Sigmoid colon (tissue), 4 donors: ENCODE results near the gene NEK6.

Experiments used
- EP300 ChIP-seq, 4 donors: sonication (generic); formaldehyde crosslinking; IDR thresholded peaks; one replicate each; pipeline ENCODE4 v1.6.1; 2017; ENCODE audit warnings: antibody characterized with exemption in 4 of 4
- POLR2A ChIP-seq, 2 donors: fragments of 450-650 bp; IDR thresholded peaks; one replicate each; pipeline ENCODE4 v1.6.1; 2016; ENCODE audit warnings: antibody characterized with exemption in 2 of 2, mild to moderate bottlenecking in 2 of 2, moderate library complexity in 2 of 2
- POLR2AphosphoS5 ChIP-seq, 4 donors: sonication (generic); formaldehyde crosslinking; IDR thresholded peaks; one replicate each; pipeline ENCODE4 v1.6.1; 2017; ENCODE audit warnings: antibody characterized with exemption in 4 of 4
- TF ChIP-seq, protein P1 (sequence below), 4 experiments: fragments of 450-650 bp in 3 of 4; fragments of 200-600 bp in 1 of 4; IDR thresholded peaks; one replicate each; pipeline ENCODE4 v1.5.1; 2016 to 2019; ENCODE audit warnings: antibody characterized with exemption in 4 of 4, mild to moderate bottlenecking in 3 of 4, moderate library complexity in 2 of 4

DNA sequence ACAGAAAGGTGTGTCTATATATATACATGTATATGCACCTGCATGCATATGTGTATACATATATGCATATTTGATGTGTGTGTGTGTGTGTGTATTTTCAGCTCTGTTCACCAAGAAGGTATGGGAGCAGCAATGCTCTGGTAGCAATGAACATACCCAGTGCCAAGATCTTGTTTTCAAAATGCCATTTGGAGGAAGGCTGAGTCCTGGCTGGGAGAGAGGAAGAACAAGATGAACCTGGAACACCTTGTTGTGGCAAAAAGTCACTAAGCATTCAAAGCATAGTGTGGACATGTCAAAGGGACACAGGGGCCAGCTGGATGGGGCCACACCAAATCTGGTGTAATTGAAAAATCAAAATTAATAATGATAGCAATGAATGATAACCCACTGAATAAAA lies 31.8 kb upstream of the NEK6 start:
- TF ChIP-seq POLR2AphosphoS5 (IDR thresholded peaks at IDR 0.05): no peak
- TF ChIP-seq, protein P1, sequence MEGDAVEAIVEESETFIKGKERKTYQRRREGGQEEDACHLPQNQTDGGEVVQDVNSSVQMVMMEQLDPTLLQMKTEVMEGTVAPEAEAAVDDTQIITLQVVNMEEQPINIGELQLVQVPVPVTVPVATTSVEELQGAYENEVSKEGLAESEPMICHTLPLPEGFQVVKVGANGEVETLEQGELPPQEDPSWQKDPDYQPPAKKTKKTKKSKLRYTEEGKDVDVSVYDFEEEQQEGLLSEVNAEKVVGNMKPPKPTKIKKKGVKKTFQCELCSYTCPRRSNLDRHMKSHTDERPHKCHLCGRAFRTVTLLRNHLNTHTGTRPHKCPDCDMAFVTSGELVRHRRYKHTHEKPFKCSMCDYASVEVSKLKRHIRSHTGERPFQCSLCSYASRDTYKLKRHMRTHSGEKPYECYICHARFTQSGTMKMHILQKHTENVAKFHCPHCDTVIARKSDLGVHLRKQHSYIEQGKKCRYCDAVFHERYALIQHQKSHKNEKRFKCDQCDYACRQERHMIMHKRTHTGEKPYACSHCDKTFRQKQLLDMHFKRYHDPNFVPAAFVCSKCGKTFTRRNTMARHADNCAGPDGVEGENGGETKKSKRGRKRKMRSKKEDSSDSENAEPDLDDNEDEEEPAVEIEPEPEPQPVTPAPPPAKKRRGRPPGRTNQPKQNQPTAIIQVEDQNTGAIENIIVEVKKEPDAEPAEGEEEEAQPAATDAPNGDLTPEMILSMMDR (IDR thresholded peaks at IDR 0.05): no peak
- TF ChIP-seq POLR2A (IDR thresholded peaks at IDR 0.05): no peak
- TF ChIP-seq EP300 (IDR thresholded peaks at IDR 0.05): no peak
